Measurements from ENCODE around the gene PDLIM4. TPM values are rescaled to one million over a fixed set of nuclear protein-coding genes. Genes with fewer than 3 reads are reported as not detected.

PDLIM4 gene
- total RNA-seq, 4 donors from 2014 or later, result 9.7 to 43.4 (median 19.7) TPM

DNA sequence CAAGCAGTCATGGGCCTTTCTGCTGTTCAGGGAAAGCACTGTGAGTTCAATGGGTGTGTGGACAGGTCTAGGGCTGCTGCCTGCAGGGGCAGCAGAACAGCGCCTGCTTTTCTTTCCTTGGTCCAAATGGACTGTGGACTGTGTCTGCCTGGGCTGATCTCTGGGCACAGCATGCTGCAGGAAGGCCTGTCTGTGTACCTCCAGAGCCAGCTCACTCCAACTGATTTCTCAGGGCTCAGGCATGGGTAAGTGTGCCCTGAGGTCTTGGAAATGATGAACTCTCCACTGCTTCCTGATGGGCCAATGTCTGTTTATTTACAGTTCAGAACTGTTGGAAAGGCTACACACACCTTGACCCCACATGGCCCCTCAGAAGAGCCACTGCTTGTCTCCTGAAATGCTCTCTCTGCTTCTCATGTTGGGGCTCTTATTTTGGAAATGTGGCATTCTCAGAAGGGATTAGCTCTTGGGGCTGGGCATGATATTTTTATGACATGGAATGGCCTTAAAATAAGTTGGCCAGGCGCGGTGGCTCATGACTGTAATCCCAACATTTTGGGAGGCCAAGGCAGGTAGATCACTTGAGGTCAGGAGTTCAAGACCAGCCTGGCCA is 63.7 kb downstream of the PDLIM4 start:
- no peak for TF ChIP-seq POLR2AphosphoS5 (IDR thresholded peaks at IDR 0.05)
- TF ChIP-seq EP300 (IDR thresholded peaks at IDR 0.05; ENCODE audit: low read depth), result no peak
- TF ChIP-seq, protein P1, sequence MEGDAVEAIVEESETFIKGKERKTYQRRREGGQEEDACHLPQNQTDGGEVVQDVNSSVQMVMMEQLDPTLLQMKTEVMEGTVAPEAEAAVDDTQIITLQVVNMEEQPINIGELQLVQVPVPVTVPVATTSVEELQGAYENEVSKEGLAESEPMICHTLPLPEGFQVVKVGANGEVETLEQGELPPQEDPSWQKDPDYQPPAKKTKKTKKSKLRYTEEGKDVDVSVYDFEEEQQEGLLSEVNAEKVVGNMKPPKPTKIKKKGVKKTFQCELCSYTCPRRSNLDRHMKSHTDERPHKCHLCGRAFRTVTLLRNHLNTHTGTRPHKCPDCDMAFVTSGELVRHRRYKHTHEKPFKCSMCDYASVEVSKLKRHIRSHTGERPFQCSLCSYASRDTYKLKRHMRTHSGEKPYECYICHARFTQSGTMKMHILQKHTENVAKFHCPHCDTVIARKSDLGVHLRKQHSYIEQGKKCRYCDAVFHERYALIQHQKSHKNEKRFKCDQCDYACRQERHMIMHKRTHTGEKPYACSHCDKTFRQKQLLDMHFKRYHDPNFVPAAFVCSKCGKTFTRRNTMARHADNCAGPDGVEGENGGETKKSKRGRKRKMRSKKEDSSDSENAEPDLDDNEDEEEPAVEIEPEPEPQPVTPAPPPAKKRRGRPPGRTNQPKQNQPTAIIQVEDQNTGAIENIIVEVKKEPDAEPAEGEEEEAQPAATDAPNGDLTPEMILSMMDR (IDR thresholded peaks at IDR 0.05), result no peak
- TF ChIP-seq POLR2A (IDR thresholded peaks at IDR 0.05), result no peak
- Histone ChIP-seq H3K4me1 (peaks cover 0 to 6% (median 4%) of the 10 kb centered on the region in 4 donors), H3K4me3 (no peak overlapping the region), H3K36me3 (no peaks in the 10 kb centered on the region), H3K9me3 (no peaks in the 10 kb centered on the region), H3K27ac (no peak overlapping the region), H3K27me3 (no peaks in the 10 kb centered on the region)
- in situ Hi-C loops (cut with MboI; ENCODE audit: low pct_ligation_motif_present in 1 of 4, low pct_unique_long_range_greater_than_20kb in 1 of 4, low sequenced_read_pairs in 3 of 4), result no loop called here
- DNase-seq, result no peak
- 92% methylated on average over 3 of the region's 3 CpGs; no CpG with 5 or more reads in 1 of the 2 donors for WGBS, 2 donors (ENCODE audit: low coverage in 1 of 2)
- intact Hi-C loops (cut with DNase I; ENCODE audit: low total_unique reads), result no loop called here

DNA sequence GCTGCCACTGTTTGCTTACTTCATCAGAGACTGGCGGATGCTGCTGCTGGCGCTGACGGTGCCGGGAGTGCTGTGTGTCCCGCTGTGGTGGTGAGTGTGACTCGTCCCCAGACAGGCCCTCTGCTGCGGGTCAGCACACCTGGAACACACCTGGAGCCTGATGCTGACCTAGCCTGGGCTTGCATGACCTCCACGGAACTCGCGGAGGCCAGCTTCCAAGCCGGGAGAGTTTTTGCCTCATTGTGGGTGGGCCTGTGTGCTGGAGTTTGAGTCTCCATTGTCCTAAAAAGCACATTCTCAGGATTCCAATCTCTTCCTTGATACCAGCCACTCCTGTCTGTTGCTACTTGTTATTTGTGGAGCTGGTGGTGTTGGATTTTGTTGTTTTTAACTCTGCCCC is 64.8 kb downstream of the PDLIM4 start:
- DNase-seq, result no peak
- intact Hi-C loops (cut with DNase I; ENCODE audit: low total_unique reads) (no loop called here), in situ Hi-C loops (cut with MboI; ENCODE audit: low pct_ligation_motif_present in 1 of 4, low pct_unique_long_range_greater_than_20kb in 1 of 4, low sequenced_read_pairs in 3 of 4) (no loop called here)
- H3K4me1 ChIP-seq, result peaks cover 0 to 6% (median 4%) of the 10 kb centered on the region in 4 donors
- no peaks in the 10 kb centered on the region for H3K9me3 ChIP-seq
- H3K27me3 ChIP-seq, result no peaks in the 10 kb centered on the region
- WGBS, 2 donors (ENCODE audit: low coverage in 1 of 2), result 80% methylated on average over 11 of the region's 11 CpGs; no CpG with 5 or more reads in 1 of the 2 donors
- no peak overlapping the region for H3K27ac ChIP-seq
- H3K36me3 ChIP-seq, result no peaks in the 10 kb centered on the region
- TF ChIP-seq POLR2AphosphoS5 (IDR thresholded peaks at IDR 0.05) (no peak), POLR2A (IDR thresholded peaks at IDR 0.05) (no peak), EP300 (IDR thresholded peaks at IDR 0.05; ENCODE audit: low read depth) (no peak)
- TF ChIP-seq, protein P1 (IDR thresholded peaks at IDR 0.05), result no peak
- H3K4me3 ChIP-seq, result no peak overlapping the region

Other genes with a start within 250 kb of the PDLIM4 start
- gene ACSL6, start 246.0 kb upstream of the PDLIM4 start, total RNA-seq, result under 1 TPM in 2 of 4 donors, not detected in 2; 0.41 to 0.64 TPM
- not detected for gene IL3, start 197.0 kb upstream of the PDLIM4 start, total RNA-seq
- gene CSF2, start 183.9 kb upstream of the PDLIM4 start, total RNA-seq, result not detected
- gene P4HA2, start 29.8 kb upstream of the PDLIM4 start, total RNA-seq, result 10 to 100 TPM; 22.1 to 53.5 (median 32.7) TPM
- gene SLC22A4, start 36.7 kb downstream of the PDLIM4 start, total RNA-seq, result 10 to 100 TPM in 2 of 4 donors, 1 to 10 TPM in 1, not detected in 1; 1.6 to 48.3 (median 14.5) TPM
- 100 to 1,000 TPM in 1 of 4 donors, 10 to 100 TPM in 3; 34.6 to 129 (median 67.8) TPM for gene SLC22A5, start 112.0 kb downstream of the PDLIM4 start, total RNA-seq
- 10 to 100 TPM; 40.8 to 86.9 (median 65.5) TPM for gene IRF1, start 233.1 kb downstream of the PDLIM4 start, total RNA-seq